Measurements from ENCODE around the gene BBOF1.
A peak's percentile ranks its signal among the peaks of the same experiment; 100 is the strongest.

Gene BBOF1

GRCh38 chr14:74085047-74085637, 66.0 kb downstream of the BBOF1 start:
- no peaks in the 10 kb centered on the region for H3K36me3 ChIP-seq (ENCODE audit: low read length)
- H2AFZ ChIP-seq (ENCODE audit: low read depth, low read length, severe bottlenecking) = peak overlapping the region; percentile 91
- TF ChIP-seq, protein P1, sequence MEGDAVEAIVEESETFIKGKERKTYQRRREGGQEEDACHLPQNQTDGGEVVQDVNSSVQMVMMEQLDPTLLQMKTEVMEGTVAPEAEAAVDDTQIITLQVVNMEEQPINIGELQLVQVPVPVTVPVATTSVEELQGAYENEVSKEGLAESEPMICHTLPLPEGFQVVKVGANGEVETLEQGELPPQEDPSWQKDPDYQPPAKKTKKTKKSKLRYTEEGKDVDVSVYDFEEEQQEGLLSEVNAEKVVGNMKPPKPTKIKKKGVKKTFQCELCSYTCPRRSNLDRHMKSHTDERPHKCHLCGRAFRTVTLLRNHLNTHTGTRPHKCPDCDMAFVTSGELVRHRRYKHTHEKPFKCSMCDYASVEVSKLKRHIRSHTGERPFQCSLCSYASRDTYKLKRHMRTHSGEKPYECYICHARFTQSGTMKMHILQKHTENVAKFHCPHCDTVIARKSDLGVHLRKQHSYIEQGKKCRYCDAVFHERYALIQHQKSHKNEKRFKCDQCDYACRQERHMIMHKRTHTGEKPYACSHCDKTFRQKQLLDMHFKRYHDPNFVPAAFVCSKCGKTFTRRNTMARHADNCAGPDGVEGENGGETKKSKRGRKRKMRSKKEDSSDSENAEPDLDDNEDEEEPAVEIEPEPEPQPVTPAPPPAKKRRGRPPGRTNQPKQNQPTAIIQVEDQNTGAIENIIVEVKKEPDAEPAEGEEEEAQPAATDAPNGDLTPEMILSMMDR (IDR thresholded peaks at IDR 0.05; ENCODE audit: insufficient read depth, low read length, poor library complexity, severe bottlenecking) = no peak
- TF ChIP-seq EZH2phosphoT487 (conservative IDR thresholded peaks at IDR 0.05; ENCODE audit: low read length) = no peak

DNA sequence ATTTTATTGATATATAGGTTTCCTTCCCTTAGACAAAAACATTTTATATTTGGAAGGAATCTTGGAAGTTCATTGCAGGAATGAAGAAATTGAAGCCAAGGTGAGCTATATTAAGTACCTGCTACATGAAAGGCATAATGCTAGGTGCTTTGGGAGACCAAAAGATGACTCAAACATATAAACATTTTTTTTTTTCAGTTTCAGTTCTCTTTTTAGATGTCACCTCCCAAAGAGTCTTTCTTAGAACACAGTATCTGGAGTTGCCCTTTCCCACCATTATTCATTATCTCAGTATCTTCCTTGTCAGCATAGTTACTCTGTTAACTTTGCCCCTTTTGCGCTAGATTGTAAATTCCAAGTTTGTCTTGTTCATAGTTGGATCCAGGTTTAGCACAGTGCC, 66.7 kb downstream of the BBOF1 start:
- H3F3A ChIP-seq (ENCODE audit: insufficient read depth) = no peaks in the 10 kb centered on the region
- peak overlapping the region; percentile 72 for H3K9ac ChIP-seq (ENCODE audit: low read length)
- H3K27ac ChIP-seq (ENCODE audit: low read depth, low read length) = no peak overlapping the region
- H3K27me3 ChIP-seq (ENCODE audit: low read length) = no peaks in the 10 kb centered on the region
- H3K9me2 ChIP-seq (replicated peaks; ENCODE audit: insufficient read depth, low read length) = no peaks in the 10 kb centered on the region
- no peaks in the 10 kb centered on the region for H3K9me3 ChIP-seq (ENCODE audit: insufficient read depth, low read length)
- no peaks in the 10 kb centered on the region for H3K36me3 ChIP-seq (ENCODE audit: low read length)
- H3K79me2 ChIP-seq (ENCODE audit: insufficient read depth, low read length) = peaks cover 37% of the 10 kb centered on the region
- peak overlapping the region; percentile 85 for H3K4me3 ChIP-seq (ENCODE audit: insufficient read depth, low read length, poor library complexity, severe bottlenecking)
- H2AFZ ChIP-seq (ENCODE audit: low read depth, low read length, severe bottlenecking) = no peak overlapping the region
- H4K20me1 ChIP-seq (ENCODE audit: low read depth, low read length) = no peaks in the 10 kb centered on the region
- H3K4me2 ChIP-seq (ENCODE audit: low read depth, low read length, poor library complexity, severe bottlenecking) = peak overlapping the region; percentile 91
- TF ChIP-seq EZH2phosphoT487 (conservative IDR thresholded peaks at IDR 0.05; ENCODE audit: low read length) = no peak
- TF ChIP-seq, protein P1 (IDR thresholded peaks at IDR 0.05; ENCODE audit: insufficient read depth, low read length, poor library complexity, severe bottlenecking) = no peak

More at GRCh38 chr14:74085047-74085637, 66.0 kb downstream of the BBOF1 start:
- Histone ChIP-seq H4K20me1 (ENCODE audit: low read depth, low read length) (no peaks in the 10 kb centered on the region), H3K9me2 (replicated peaks; ENCODE audit: insufficient read depth, low read length) (no peaks in the 10 kb centered on the region), H3K27me3 (ENCODE audit: low read length) (no peaks in the 10 kb centered on the region), H3K9ac (ENCODE audit: low read length) (peak overlapping the region; percentile 72), H3F3A (ENCODE audit: insufficient read depth) (no peaks in the 10 kb centered on the region), H3K4me3 (ENCODE audit: insufficient read depth, low read length, poor library complexity, severe bottlenecking) (peak overlapping the region; percentile 85), H3K27ac (ENCODE audit: low read depth, low read length) (peak overlapping the region; percentile 17), H3K9me3 (ENCODE audit: insufficient read depth, low read length) (no peaks in the 10 kb centered on the region), H3K79me2 (ENCODE audit: insufficient read depth, low read length) (peaks cover 37% of the 10 kb centered on the region), H3K4me2 (ENCODE audit: low read depth, low read length, poor library complexity, severe bottlenecking) (peak overlapping the region; percentile 91)

DNA sequence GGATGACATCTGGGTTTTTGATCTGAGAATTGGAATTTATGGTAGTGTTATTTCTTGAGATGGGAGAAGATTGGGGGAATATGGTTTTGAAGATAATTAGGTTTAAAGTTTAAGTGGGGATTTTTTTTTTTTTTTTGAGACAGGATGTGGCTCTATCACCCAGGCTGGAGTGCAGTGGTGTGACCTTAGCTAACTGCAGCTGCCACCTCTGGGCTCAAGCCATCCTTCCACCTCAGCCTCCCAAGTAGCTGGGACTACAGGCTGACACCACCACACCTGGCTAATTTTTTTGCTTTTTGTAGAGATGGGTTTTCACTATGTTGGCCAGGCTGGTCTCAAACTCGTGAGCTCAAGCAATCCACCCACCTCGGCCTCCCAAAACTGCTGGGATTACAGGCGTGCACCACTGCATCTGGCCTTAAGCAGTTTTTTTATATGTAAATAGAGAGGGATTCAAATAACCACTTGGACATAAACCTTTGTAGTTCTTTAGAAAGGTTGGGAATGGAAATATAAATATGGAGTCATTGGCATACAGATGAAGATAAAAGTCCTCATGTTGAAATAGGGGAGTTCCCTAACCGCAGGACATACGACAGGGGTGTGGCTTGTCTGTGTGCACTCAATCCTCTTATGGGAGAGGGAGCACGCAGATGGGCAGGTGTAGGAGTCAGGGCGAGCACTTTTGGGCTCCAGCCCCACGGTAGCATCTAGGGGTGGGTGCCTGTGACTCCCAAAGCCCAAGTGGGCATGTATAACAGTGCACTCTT, 70.3 kb downstream of the BBOF1 start:
- Histone ChIP-seq H2AFZ (ENCODE audit: low read depth, low read length, severe bottlenecking) (no peak overlapping the region), H3F3A (ENCODE audit: insufficient read depth) (peaks cover 4% of the 10 kb centered on the region), H3K9ac (ENCODE audit: low read length) (no peak overlapping the region), H3K27ac (ENCODE audit: low read depth, low read length) (no peak overlapping the region), H4K20me1 (ENCODE audit: low read depth, low read length) (no peaks in the 10 kb centered on the region), H3K4me3 (ENCODE audit: insufficient read depth, low read length, poor library complexity, severe bottlenecking) (no peak overlapping the region), H3K36me3 (ENCODE audit: low read length) (no peaks in the 10 kb centered on the region), H3K9me2 (replicated peaks; ENCODE audit: insufficient read depth, low read length) (no peaks in the 10 kb centered on the region), H3K4me2 (ENCODE audit: low read depth, low read length, poor library complexity, severe bottlenecking) (no peak overlapping the region), H3K27me3 (ENCODE audit: low read length) (no peaks in the 10 kb centered on the region), H3K9me3 (ENCODE audit: insufficient read depth, low read length) (no peaks in the 10 kb centered on the region), H3K79me2 (ENCODE audit: insufficient read depth, low read length) (peaks cover 37% of the 10 kb centered on the region)
- TF ChIP-seq EZH2phosphoT487 (conservative IDR thresholded peaks at IDR 0.05; ENCODE audit: low read length) = no peak
- TF ChIP-seq, protein P1 (IDR thresholded peaks at IDR 0.05; ENCODE audit: insufficient read depth, low read length, poor library complexity, severe bottlenecking) = no peak
